ENCODE results near the gene PRG2. TPM values are rescaled to one million over a fixed set of nuclear protein-coding genes. Genes with fewer than 3 reads are reported as not detected.

The PRG2 gene
- polyA plus RNA-seq, 2 of the 4 experiments (the other 2 are of a cell fraction): not detected

DNA sequence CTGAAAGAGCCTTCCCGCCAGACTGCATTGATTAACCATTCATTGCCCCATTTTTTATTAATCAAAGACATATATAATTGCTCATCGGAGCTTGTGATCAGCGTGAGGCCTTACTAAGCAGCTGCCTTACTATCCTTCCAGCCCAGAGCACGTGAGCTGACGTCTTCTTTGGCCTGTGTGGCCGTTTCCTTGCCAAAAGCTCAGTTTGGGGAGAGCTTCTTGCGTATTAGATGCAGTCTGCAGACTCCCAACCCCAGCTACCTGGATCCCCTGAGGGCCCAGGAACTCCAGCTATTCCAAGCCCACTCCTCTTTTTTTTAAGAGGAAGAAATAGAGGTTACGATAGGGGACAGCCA is 37.3 kb upstream of the PRG2 start:
- Histone ChIP-seq H3K4me3 (no peak overlapping the region), H3K4me1 (peaks cover 31% of the 10 kb centered on the region), H3K27ac (peak overlapping the region; percentile 38 to 65; a peak in 5 of 6 replicates), H3K9me3 (no peaks in the 10 kb centered on the region), H3K4me2 (peak overlapping the region; percentile 26; the same call in 1 of the 3 replicates)
- DNase-seq (ENCODE audit: low read depth in 1 of 2, low spot score in 1 of 2) (no peak), ATAC-seq (no peak), FAIRE-seq (no peak)
- WGBS (ENCODE audit: missing lambda C conversion rate): 73% methylated on average over 8 of the region's 8 CpGs
- TF ChIP-seq ZSCAN20 (CRISPR knock-in tag; IDR thresholded peaks at IDR 0.05): no peak
- CTCF ChIA-PET: interaction anchor here (0.7 to 1.4 kb wide), 4 partner anchors 13 to 102 kb away, joined by 3 to 6 read pairs (median 4); no protein-coding TSS in a partner anchor
- POLR2A ChIA-PET: no interaction called here

GRCh38 chr11:57426929-57427726 is 36.7 kb upstream of the PRG2 start, which contains the start of gene SLC43A3:
TSS of gene SLC43A3 (minus strand) at chr11:57427121. CDS start at chr11:57426172, 949 bp downstream.
- ChIA-PET POLR2A (no interaction called here), CTCF (interaction anchor here (0.7 to 1.6 kb wide), 5 partner anchors 13 to 102 kb away, joined by 3 to 6 read pairs (median 5); no protein-coding TSS in a partner anchor)
- Histone ChIP-seq H3K4me3 (no peak within 1 kb of the TSS), H3K4me1 (peaks cover 31% of the 10 kb centered on the region), H3K9me3 (no peaks in the 10 kb centered on the region), H3K27ac (peak within 1 kb of the TSS; percentile 38 to 65), H3K4me2 (peak within 1 kb of the TSS; percentile 26; the same call in 2 of the 3 replicates)
- 84% methylated on average over 37 of the region's 39 CpGs for WGBS (ENCODE audit: missing lambda C conversion rate)
- DNase-seq (ENCODE audit: low read depth in 1 of 2, low spot score in 1 of 2) (no peak), ATAC-seq (peak; percentile 12 to 21; a peak in 1 of 6 replicates), FAIRE-seq (no peak)
- no peak for TF ChIP-seq KDM1A (IDR thresholded peaks at IDR 0.05; ENCODE audit: low read depth)
- no peak for TF ChIP-seq ZFP36 (IDR thresholded peaks at IDR 0.05; ENCODE audit: borderline replicate concordance, partially characterized antibody)
- no peak for TF ChIP-seq FOXS1 (CRISPR knock-in tag; IDR thresholded peaks at IDR 0.05)
- no peak for TF ChIP-seq JUN (IDR thresholded peaks at IDR 0.05)
- no peak for TF ChIP-seq SMC3 (IDR thresholded peaks at IDR 0.05)
- TF ChIP-seq GATA3 (IDR thresholded peaks at IDR 0.05; ENCODE audit: borderline replicate concordance): no peak
- TF ChIP-seq SREBF2 (IDR thresholded peaks at IDR 0.05): no peak
- no peak for TF ChIP-seq USF2 (IDR thresholded peaks at IDR 0.05)
- no peak for TF ChIP-seq ZNF302 (CRISPR knock-in tag; IDR thresholded peaks at IDR 0.05)
- TF ChIP-seq TFCP2L1 (CRISPR knock-in tag; IDR thresholded peaks at IDR 0.05): no peak
- no peak for TF ChIP-seq ESRRA (IDR thresholded peaks at IDR 0.05; ENCODE audit: borderline replicate concordance, low read length)
- TF ChIP-seq ELK1 (IDR thresholded peaks at IDR 0.05; ENCODE audit: low read depth, low read length): no peak

- Histone ChIP-seq H3K9me3 (no peaks in the 10 kb centered on the region), H3K4me2 (no peak overlapping the region), H3K27ac (peak overlapping the region in 1 of 2 experiments; percentile 65; a peak in 3 of 6 replicates), H3K4me1 (peaks cover 31% of the 10 kb centered on the region), H3K4me3 (no peak overlapping the region)
- ChIA-PET POLR2A (no interaction called here), CTCF (interaction anchor here (0.7 to 1.6 kb wide), 2 partner anchors 32 to 64 kb away, joined by 4 to 5 read pairs; no protein-coding TSS in a partner anchor)
- no peak for DNase-seq (ENCODE audit: low read depth in 1 of 2, low spot score in 1 of 2)
- no peak for FAIRE-seq
- WGBS (ENCODE audit: missing lambda C conversion rate): 79% methylated on average over 16 of the region's 16 CpGs
- ATAC-seq: no peak
- TF ChIP-seq ZSCAN20 (CRISPR knock-in tag; IDR thresholded peaks at IDR 0.05) (no peak), MAX (IDR thresholded peaks at IDR 0.05) (no peak), JUNB (IDR thresholded peaks at IDR 0.05) (no peak), HOXB13 (CRISPR knock-in tag; IDR thresholded peaks at IDR 0.05; ENCODE audit: low read depth) (no peak), PHF8 (IDR thresholded peaks at IDR 0.05; ENCODE audit: borderline replicate concordance, low read depth) (no peak), MAZ (IDR thresholded peaks at IDR 0.05; ENCODE audit: borderline replicate concordance, low read depth, low read length) (no peak), POLR2A (IDR thresholded peaks at IDR 0.05; ENCODE audit: low read length) (no peak), ZC3H11A (IDR thresholded peaks at IDR 0.05) (no peak), ESRRA (IDR thresholded peaks at IDR 0.05; ENCODE audit: borderline replicate concordance, low read length) (no peak), SMC3 (IDR thresholded peaks at IDR 0.05) (no peak), RAD21 (conservative IDR thresholded peaks at IDR 0.05 in 1 of 2, IDR thresholded peaks at IDR 0.05 in 1 of 2) (no peak), ZFP36 (IDR thresholded peaks at IDR 0.05; ENCODE audit: borderline replicate concordance, partially characterized antibody) (no peak), FOSB (CRISPR knock-in tag; IDR thresholded peaks at IDR 0.05) (no peak)
- TF ChIP-seq, protein P1, sequence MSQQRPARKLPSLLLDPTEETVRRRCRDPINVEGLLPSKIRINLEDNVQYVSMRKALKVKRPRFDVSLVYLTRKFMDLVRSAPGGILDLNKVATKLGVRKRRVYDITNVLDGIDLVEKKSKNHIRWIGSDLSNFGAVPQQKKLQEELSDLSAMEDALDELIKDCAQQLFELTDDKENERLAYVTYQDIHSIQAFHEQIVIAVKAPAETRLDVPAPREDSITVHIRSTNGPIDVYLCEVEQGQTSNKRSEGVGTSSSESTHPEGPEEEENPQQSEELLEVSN (IDR thresholded peaks at IDR 0.05; ENCODE audit: borderline replicate concordance, low read depth): no peak
- TF ChIP-seq, protein P2, sequence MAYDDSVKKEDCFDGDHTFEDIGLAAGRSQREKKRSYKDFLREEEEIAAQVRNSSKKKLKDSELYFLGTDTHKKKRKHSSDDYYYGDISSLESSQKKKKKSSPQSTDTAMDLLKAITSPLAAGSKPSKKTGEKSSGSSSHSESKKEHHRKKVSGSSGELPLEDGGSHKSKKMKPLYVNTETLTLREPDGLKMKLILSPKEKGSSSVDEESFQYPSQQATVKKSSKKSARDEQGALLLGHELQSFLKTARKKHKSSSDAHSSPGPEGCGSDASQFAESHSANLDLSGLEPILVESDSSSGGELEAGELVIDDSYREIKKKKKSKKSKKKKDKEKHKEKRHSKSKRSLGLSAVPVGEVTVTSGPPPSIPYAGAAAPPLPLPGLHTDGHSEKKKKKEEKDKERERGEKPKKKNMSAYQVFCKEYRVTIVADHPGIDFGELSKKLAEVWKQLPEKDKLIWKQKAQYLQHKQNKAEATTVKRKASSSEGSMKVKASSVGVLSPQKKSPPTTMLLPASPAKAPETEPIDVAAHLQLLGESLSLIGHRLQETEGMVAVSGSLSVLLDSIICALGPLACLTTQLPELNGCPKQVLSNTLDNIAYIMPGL (CRISPR knock-in tag; IDR thresholded peaks at IDR 0.05; ENCODE audit: borderline replicate concordance): no peak
Observed at GRCh38 chr11:57426439-57426928, 36.0 kb upstream of the PRG2 start.

All from A549 (cell line).